WTC11 (cell line): ENCODE results near the gene CAPZB.

Experiments used
- SP1 ChIP-seq: sonication (generic); formaldehyde crosslinking; conservative IDR thresholded peaks from 2 replicates; pipeline ENCODE4 v1.8.1; 2022; ENCODE audit warnings: missing genetic modification reagents
- ZMAT4 ChIP-seq: fragments of 250-450 bp; sonication (Bioruptor Pico); IDR thresholded peaks from 2 replicates; pipeline ENCODE4 v1.9.0; 2021; ENCODE audit warnings: mild to moderate bottlenecking
- TF ChIP-seq, protein P1 (sequence below): sonication (generic); formaldehyde crosslinking; IDR thresholded peaks from 2 replicates; pipeline ENCODE4 v1.8.1; 2023; ENCODE audit warnings: mild to moderate bottlenecking, missing genetic modification reagents, moderate library complexity
- TF ChIP-seq, protein P2 (sequence below): fragments of 200-600 bp; IDR thresholded peaks from 2 replicates; pipeline ENCODE4 v1.8.0; 2022; ENCODE audit warnings: antibody characterized with exemption
- TF ChIP-seq, protein P3 (sequence below): sonication (generic); formaldehyde crosslinking; IDR thresholded peaks from 2 replicates; pipeline ENCODE4 v1.8.0; 2022; ENCODE audit warnings: mild to moderate bottlenecking, missing genetic modification reagents

DNA sequence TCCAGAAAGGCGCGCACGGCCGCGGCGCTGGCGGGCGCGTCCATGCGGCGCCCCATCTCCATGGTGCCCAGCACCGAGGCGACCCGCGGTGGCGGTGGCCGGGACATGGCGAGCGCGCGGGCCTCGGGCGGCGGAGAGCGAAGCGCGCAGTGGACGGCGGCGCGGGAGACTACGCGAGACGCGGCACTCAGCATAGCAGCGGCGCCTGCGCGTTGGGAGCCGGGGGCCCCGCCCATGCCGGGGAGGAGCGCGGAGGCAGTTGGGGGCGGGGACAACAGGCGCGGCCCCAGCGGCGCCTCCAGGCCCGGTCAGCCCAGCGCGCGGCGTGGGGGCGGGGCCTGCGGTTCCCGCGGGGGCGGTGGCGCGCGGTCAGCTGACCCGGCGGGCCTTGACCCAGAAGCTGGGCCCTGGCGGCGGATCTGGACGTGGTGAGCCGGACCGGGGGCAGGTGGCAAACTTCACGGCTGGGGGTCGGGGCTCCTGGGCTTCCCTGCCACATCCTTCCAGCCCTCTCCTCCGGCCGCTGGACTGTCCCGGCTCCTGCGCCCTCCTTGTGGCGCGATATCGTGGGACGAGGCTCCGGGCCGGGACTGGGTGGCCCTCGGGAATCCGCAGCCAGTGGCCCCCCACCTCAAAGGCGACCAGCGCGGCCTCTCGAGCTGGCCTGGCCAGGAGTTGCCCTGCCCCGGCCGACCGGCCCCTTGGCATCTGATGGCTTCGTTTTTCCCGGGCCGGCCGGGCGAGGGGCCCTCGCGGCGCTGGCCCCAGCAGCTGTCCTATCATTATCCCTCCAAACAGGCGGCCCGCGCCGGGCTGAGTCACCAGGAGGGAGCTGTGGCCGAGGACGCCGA lies 173.2 kb downstream of the CAPZB start, which contains the start of the genes AKR7A2 and SLC66A1:
- TF ChIP-seq SP1 (CRISPR knock-in tag) (peak; percentile 68; the same call in 1 of the 2 replicates), ZMAT4 (no peak)
- TF ChIP-seq, protein P1, sequence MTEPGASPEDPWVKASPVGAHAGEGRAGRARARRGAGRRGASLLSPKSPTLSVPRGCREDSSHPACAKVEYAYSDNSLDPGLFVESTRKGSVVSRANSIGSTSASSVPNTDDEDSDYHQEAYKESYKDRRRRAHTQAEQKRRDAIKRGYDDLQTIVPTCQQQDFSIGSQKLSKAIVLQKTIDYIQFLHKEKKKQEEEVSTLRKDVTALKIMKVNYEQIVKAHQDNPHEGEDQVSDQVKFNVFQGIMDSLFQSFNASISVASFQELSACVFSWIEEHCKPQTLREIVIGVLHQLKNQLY (CRISPR knock-in tag), result no peak
- TF ChIP-seq, protein P2, sequence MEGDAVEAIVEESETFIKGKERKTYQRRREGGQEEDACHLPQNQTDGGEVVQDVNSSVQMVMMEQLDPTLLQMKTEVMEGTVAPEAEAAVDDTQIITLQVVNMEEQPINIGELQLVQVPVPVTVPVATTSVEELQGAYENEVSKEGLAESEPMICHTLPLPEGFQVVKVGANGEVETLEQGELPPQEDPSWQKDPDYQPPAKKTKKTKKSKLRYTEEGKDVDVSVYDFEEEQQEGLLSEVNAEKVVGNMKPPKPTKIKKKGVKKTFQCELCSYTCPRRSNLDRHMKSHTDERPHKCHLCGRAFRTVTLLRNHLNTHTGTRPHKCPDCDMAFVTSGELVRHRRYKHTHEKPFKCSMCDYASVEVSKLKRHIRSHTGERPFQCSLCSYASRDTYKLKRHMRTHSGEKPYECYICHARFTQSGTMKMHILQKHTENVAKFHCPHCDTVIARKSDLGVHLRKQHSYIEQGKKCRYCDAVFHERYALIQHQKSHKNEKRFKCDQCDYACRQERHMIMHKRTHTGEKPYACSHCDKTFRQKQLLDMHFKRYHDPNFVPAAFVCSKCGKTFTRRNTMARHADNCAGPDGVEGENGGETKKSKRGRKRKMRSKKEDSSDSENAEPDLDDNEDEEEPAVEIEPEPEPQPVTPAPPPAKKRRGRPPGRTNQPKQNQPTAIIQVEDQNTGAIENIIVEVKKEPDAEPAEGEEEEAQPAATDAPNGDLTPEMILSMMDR, result no peak
- TF ChIP-seq, protein P3, sequence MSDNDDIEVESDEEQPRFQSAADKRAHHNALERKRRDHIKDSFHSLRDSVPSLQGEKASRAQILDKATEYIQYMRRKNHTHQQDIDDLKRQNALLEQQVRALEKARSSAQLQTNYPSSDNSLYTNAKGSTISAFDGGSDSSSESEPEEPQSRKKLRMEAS (CRISPR knock-in tag), result no peak; the same call in 1 of the 2 replicates
